ENCODE measurements around the gene GPATCH2. TPM values are rescaled to one million over a fixed set of nuclear protein-coding genes. Genes with fewer than 3 reads are reported as not detected.
A peak's percentile ranks its signal among the peaks of the same experiment; 100 is the strongest.

Gene GPATCH2
- 100 to 1,000 TPM in 1 of 4 donors, 10 to 100 TPM in 2, 1 to 10 TPM in 1; 8.6 to 248 (median 18.4) TPM for total RNA-seq

- H3K27ac ChIP-seq: peak within 1 kb of the TSS; percentile 84 to 90 (median 86)
- H3K4me1 ChIP-seq: peaks cover 6 to 39% (median 31%) of the 10 kb centered on the region in 4 donors
- H3K4me3 ChIP-seq: peak within 1 kb of the TSS; percentile 64 to 78 (median 68)
- DNase-seq: peak; percentile 81
- TF ChIP-seq EP300 (IDR thresholded peaks at IDR 0.05; ENCODE audit: low read depth): no peak
- TF ChIP-seq POLR2AphosphoS5 (IDR thresholded peaks at IDR 0.05): peak in 2 of 3 donors; percentile 56 to 69
- peak; percentile 60 for TF ChIP-seq POLR2A (IDR thresholded peaks at IDR 0.05)
- TF ChIP-seq, protein P1, sequence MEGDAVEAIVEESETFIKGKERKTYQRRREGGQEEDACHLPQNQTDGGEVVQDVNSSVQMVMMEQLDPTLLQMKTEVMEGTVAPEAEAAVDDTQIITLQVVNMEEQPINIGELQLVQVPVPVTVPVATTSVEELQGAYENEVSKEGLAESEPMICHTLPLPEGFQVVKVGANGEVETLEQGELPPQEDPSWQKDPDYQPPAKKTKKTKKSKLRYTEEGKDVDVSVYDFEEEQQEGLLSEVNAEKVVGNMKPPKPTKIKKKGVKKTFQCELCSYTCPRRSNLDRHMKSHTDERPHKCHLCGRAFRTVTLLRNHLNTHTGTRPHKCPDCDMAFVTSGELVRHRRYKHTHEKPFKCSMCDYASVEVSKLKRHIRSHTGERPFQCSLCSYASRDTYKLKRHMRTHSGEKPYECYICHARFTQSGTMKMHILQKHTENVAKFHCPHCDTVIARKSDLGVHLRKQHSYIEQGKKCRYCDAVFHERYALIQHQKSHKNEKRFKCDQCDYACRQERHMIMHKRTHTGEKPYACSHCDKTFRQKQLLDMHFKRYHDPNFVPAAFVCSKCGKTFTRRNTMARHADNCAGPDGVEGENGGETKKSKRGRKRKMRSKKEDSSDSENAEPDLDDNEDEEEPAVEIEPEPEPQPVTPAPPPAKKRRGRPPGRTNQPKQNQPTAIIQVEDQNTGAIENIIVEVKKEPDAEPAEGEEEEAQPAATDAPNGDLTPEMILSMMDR (IDR thresholded peaks at IDR 0.05): peak; percentile 34 to 72 (median 43)
- in situ Hi-C loops (cut with MboI; ENCODE audit: low pct_ligation_motif_present in 1 of 4, low pct_unique_long_range_greater_than_20kb in 1 of 4, low sequenced_read_pairs in 3 of 4) (no loop called here), intact Hi-C loops (cut with DNase I; ENCODE audit: low total_unique reads) (no loop called here)
- no peaks in the 10 kb centered on the region for H3K27me3 ChIP-seq
- H3K9me3 ChIP-seq: no peaks in the 10 kb centered on the region
- H3K36me3 ChIP-seq: no peaks in the 10 kb centered on the region
- 1 to 2% methylated on average over 20 to 42 of the region's 42 CpGs for WGBS, 2 donors (ENCODE audit: low coverage in 1 of 2)
Measured at GRCh38 chr1:217630711-217631591, at the start of gene GPATCH2, which contains the start of gene SPATA17. TSS of gene GPATCH2 (minus strand) at chr1:217631090. CDS start at chr1:217630971, 119 bp downstream. TSS of gene SPATA17 (plus strand) at chr1:217631344. CDS start at chr1:217631379, 35 bp downstream.

DNA sequence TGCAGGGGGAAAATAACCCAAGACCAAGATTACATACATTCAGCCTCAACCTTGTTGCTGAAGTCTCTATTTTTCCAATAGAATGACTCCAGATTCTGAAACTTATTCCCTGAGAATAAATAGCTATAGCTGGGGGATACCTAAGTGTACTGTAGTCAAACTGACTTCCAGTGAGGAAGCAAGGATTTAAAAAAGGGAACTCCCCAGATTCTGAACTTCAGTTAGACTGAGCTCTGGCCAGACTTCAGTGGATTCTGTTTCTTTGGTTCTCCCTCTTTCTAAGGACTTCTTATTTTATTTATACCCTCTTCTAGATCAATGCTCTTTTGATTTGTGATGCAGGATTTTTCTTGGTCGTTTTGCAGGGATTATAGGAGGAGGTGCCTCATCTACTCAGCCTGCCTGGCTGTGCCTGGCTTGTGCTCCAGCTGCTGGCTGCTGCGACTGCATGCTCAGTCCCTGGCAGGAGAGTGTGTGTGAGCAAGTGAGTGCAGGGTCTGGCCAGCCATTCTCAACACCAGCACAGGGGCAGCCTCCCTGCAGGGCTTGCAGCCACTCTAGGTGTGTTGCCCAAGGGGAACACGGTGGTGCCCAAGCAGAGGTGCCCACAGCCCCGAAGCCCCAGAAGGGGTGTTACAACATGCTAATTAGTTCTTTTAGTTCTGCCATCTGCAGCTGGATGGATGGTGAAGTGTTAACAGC lies 43.3 kb upstream of the GPATCH2 start:
- TF ChIP-seq EP300 (IDR thresholded peaks at IDR 0.05; ENCODE audit: low read depth) (no peak), POLR2A (IDR thresholded peaks at IDR 0.05) (no peak), POLR2AphosphoS5 (IDR thresholded peaks at IDR 0.05) (no peak)
- TF ChIP-seq, protein P1 (IDR thresholded peaks at IDR 0.05): no peak
- Histone ChIP-seq H3K9me3 (no peaks in the 10 kb centered on the region), H3K36me3 (no peaks in the 10 kb centered on the region), H3K4me3 (no peak overlapping the region), H3K27me3 (no peaks in the 10 kb centered on the region), H3K27ac (no peak overlapping the region), H3K4me1 (no peaks in the 10 kb centered on the region)
- intact Hi-C loops (cut with DNase I; ENCODE audit: low total_unique reads) (no loop called here), in situ Hi-C loops (cut with MboI; ENCODE audit: low pct_ligation_motif_present in 1 of 4, low pct_unique_long_range_greater_than_20kb in 1 of 4, low sequenced_read_pairs in 3 of 4) (no loop called here)
- no peak for DNase-seq
- 0 to 75% methylated on average over 1 to 4 of the region's 4 CpGs for WGBS, 2 donors (ENCODE audit: low coverage in 1 of 2)

- H3K9me3 ChIP-seq: no peaks in the 10 kb centered on the region
- intact Hi-C loops (cut with DNase I; ENCODE audit: low total_unique reads) (no loop called here), in situ Hi-C loops (cut with MboI; ENCODE audit: low pct_ligation_motif_present in 1 of 4, low pct_unique_long_range_greater_than_20kb in 1 of 4, low sequenced_read_pairs in 3 of 4) (no loop called here)
- DNase-seq: no peak
- no peak overlapping the region for H3K4me3 ChIP-seq
- WGBS, 2 donors (ENCODE audit: low coverage in 1 of 2): 56 to 61% methylated on average over 2 of the region's 2 CpGs
- H3K4me1 ChIP-seq: no peaks in the 10 kb centered on the region
- no peak overlapping the region for H3K27ac ChIP-seq
- no peaks in the 10 kb centered on the region for H3K36me3 ChIP-seq
- no peaks in the 10 kb centered on the region for H3K27me3 ChIP-seq
- no peak for TF ChIP-seq EP300 (IDR thresholded peaks at IDR 0.05; ENCODE audit: low read depth)
- TF ChIP-seq POLR2AphosphoS5 (IDR thresholded peaks at IDR 0.05): no peak
- TF ChIP-seq POLR2A (IDR thresholded peaks at IDR 0.05): no peak
- TF ChIP-seq, protein P1 (IDR thresholded peaks at IDR 0.05): no peak
Measured at GRCh38 chr1:217673387-217673786, 42.5 kb upstream of the GPATCH2 start.

- no peaks in the 10 kb centered on the region for H3K4me1 ChIP-seq
- H3K36me3 ChIP-seq: no peaks in the 10 kb centered on the region
- no peaks in the 10 kb centered on the region for H3K9me3 ChIP-seq
- no peak for DNase-seq
- TF ChIP-seq, protein P1 (IDR thresholded peaks at IDR 0.05): no peak
- TF ChIP-seq POLR2AphosphoS5 (IDR thresholded peaks at IDR 0.05): no peak
- no peak for TF ChIP-seq POLR2A (IDR thresholded peaks at IDR 0.05)
- TF ChIP-seq EP300 (IDR thresholded peaks at IDR 0.05; ENCODE audit: low read depth): no peak
- H3K27me3 ChIP-seq: no peaks in the 10 kb centered on the region
- intact Hi-C loops (cut with DNase I; ENCODE audit: low total_unique reads): no loop called here
- no peak overlapping the region for H3K4me3 ChIP-seq
- H3K27ac ChIP-seq: no peak overlapping the region
- 50 to 71% methylated on average over 2 of the region's 2 CpGs for WGBS, 2 donors (ENCODE audit: low coverage in 1 of 2)
- in situ Hi-C loops (cut with MboI; ENCODE audit: low pct_ligation_motif_present in 1 of 4, low pct_unique_long_range_greater_than_20kb in 1 of 4, low sequenced_read_pairs in 3 of 4): no loop called here
Measured at GRCh38 chr1:217668351-217668940, 37.6 kb upstream of the GPATCH2 start.
